A549 (cell line): Measurements from ENCODE around the gene PTPN4. TPM values are rescaled to one million over a fixed set of nuclear protein-coding genes. Genes with fewer than 3 reads are reported as not detected.

ENCODE experiments used
- ATAC-seq, 2 experiments: fragments of 200-7000 bp in 1 of 2; fragments of >200 bp in 1 of 2; cut with Nextera tagmentation in 1 of 2; cut with Tn5 transposase in 1 of 2; 3 replicates each; pipeline versions ENCODE4 v1.8.0 to v1.9.1; 2018 to 2020; ENCODE audit warnings: mild to moderate bottlenecking in 1 of 2, moderate library complexity in 1 of 2
- CTCF ChIA-PET: fragments of 300-600 bp; sonication (Branson Sonifier 250); formaldehyde crosslinking; extraction: SDS; loops from one replicate; lab custom pipeline; 2021; ENCODE audit warnings: antibody characterized with exemption, inconsistent platforms; lab: Yijun Ruan, JAX
- POLR2A ChIA-PET: fragments of 350-600 bp; formaldehyde crosslinking; extraction: SDS; loops from one replicate; lab custom pipeline; 2021; ENCODE audit warnings: antibody characterized with exemption, inconsistent platforms; lab: Yijun Ruan, JAX
- DNase-seq, 2 experiments: peaks; one replicate each; pipeline versions ENCODE4 v3.0.0 to v3.0.0-alpha.2; 2011 to 2016; ENCODE audit warnings: low read depth in 1 of 2, low spot score in 1 of 2
- FAIRE-seq: peaks from 2 replicates; lab custom pipeline; 2011; peaks lifted over from hg19 to GRCh38; lab: Jason Lieb, UNC
- H3K27ac ChIP-seq, 2 experiments: fragments of >200 bp; sonication (Bioruptor Twin); formaldehyde crosslinking; 3 replicates each; pipeline ENCODE4 v1.5.1; 2016 to 2017
- H3K4me1 ChIP-seq: fragments of >200 bp; sonication (Bioruptor Twin); formaldehyde crosslinking; 3 replicates; pipeline ENCODE4 v1.6.1; 2016
- H3K4me2 ChIP-seq: fragments of >200 bp; sonication (Bioruptor Twin); formaldehyde crosslinking; 3 replicates; pipeline ENCODE4 v1.6.1; 2016
- H3K4me3 ChIP-seq: fragments of >200 bp; sonication (Bioruptor Twin); formaldehyde crosslinking; 3 replicates; pipeline ENCODE4 v1.5.1; 2016
- H3K9me3 ChIP-seq: fragments of >200 bp; sonication (Bioruptor Twin); formaldehyde crosslinking; 3 replicates; pipeline ENCODE4 v1.6.1; 2016
- CHD4 ChIP-seq: fragments of 200-600 bp; sonication (generic); IDR thresholded peaks from 2 replicates; pipeline ENCODE4 v1.6.1; 2016; ENCODE audit warnings: antibody characterized with exemption, mild to moderate bottlenecking, borderline replicate concordance
- CTCF ChIP-seq: fragments of >200 bp; sonication (Bioruptor Twin); formaldehyde crosslinking; IDR thresholded peaks from 3 replicates; pipeline ENCODE4 v1.5.1; 2016
- E2F6 ChIP-seq: IDR thresholded peaks from 2 replicates; pipeline ENCODE4 v1.6.1; 2012; ENCODE audit warnings: low read depth, borderline replicate concordance
- EHF ChIP-seq: fragments of 250-450 bp; sonication (Bioruptor Pico); IDR thresholded peaks from 2 replicates; pipeline ENCODE4 v1.5.0; 2020; ENCODE audit warnings: mild to moderate bottlenecking
- EP300 ChIP-seq, 2 experiments: fragments of >200 bp; sonication (Bioruptor Twin); formaldehyde crosslinking; IDR thresholded peaks; 2 replicates in 1 of 2; 3 replicates in 1 of 2; pipeline ENCODE4 v1.6.1; 2016 to 2017
- FOSL2 ChIP-seq, 2 experiments: fragments of 450-650 bp in 1 of 2; fragments of >200 bp in 1 of 2; sonication (Bioruptor Twin) in 1 of 2; formaldehyde crosslinking; IDR thresholded peaks; 2 replicates each; pipeline versions ENCODE4 v1.5.0 to v1.6.1; 2016 to 2020; ENCODE audit warnings: mild to moderate bottlenecking in 1 of 2, moderate library complexity in 1 of 2
- FOXS1 ChIP-seq: fragments of 250-450 bp; sonication (Bioruptor Pico); IDR thresholded peaks from 2 replicates; pipeline ENCODE4 v1.5.0; 2020; ENCODE audit warnings: mild to moderate bottlenecking, moderate library complexity
- KDM5A ChIP-seq: fragments of 200-600 bp; sonication (generic); IDR thresholded peaks from 2 replicates; pipeline ENCODE4 v1.6.1; 2016; ENCODE audit warnings: antibody characterized with exemption, mild to moderate bottlenecking
- NPAS2 ChIP-seq: fragments of 250-450 bp; sonication (Bioruptor Pico); IDR thresholded peaks from 2 replicates; pipeline ENCODE4 v1.8.0; 2022; ENCODE audit warnings: mild to moderate bottlenecking, moderate library complexity, borderline replicate concordance
- NR3C1 ChIP-seq: fragments of >200 bp; sonication (Bioruptor Twin); formaldehyde crosslinking; IDR thresholded peaks from 3 replicates; pipeline ENCODE4 v1.6.1; 2017
- PBX3 ChIP-seq: IDR thresholded peaks from 2 replicates; pipeline ENCODE4 v1.6.1; 2012
- RNF2 ChIP-seq: fragments of 200-600 bp; sonication (generic); IDR thresholded peaks from 2 replicates; pipeline ENCODE4 v1.6.1; 2016; ENCODE audit warnings: low read depth, mild to moderate bottlenecking, antibody characterized with exemption, moderate library complexity, borderline replicate concordance
- SMC3 ChIP-seq: fragments of >200 bp; sonication (Bioruptor Twin); formaldehyde crosslinking; IDR thresholded peaks from 3 replicates; pipeline ENCODE4 v1.6.1; 2018; ENCODE audit warnings: inconsistent platforms
- SREBF2 ChIP-seq: fragments of 450-650 bp; IDR thresholded peaks from 2 replicates; pipeline ENCODE4 v1.6.1; 2014; ENCODE audit warnings: mild to moderate bottlenecking, moderate library complexity
- TFCP2L1 ChIP-seq: fragments of 250-450 bp; sonication (Bioruptor Pico); IDR thresholded peaks from 2 replicates; pipeline ENCODE4 v1.5.0; 2021; ENCODE audit warnings: mild to moderate bottlenecking
- TP53 ChIP-seq: fragments of 250-450 bp; sonication (Bioruptor Pico); IDR thresholded peaks from 2 replicates; pipeline ENCODE4 v1.5.0; 2021; ENCODE audit warnings: mild to moderate bottlenecking, moderate library complexity
- ZSCAN20 ChIP-seq: fragments of 250-450 bp; sonication (Bioruptor Pico); IDR thresholded peaks from 2 replicates; pipeline ENCODE4 v1.8.0; 2022; ENCODE audit warnings: mild to moderate bottlenecking, moderate library complexity
- WGBS: methylation state at CpG from one replicate; pipeline ENCODE4 v1.1.6; 2017; ENCODE audit errors: missing lambda C conversion rate; 5-methylcytosine and 5-hydroxymethylcytosine counted together
- polyA plus RNA-seq, 4 experiments: library from polyadenylated mRNA; depleted of rRNA in 3 of 4; stranded (reverse); fragments of >200 nt; fragmentation: RNase III in 1 of 4; extraction: RNeasy Plus Mini Kit Qiagen cat#74134 plus additional on column Dnase treatment in 1 of 4; gene quantifications; 2 replicates in 3 of 4; 3 replicates in 1 of 4; pipeline ENCODE4 v1.2.3, GENCODE V29; 2011 to 2017
- TF ChIP-seq, protein P1 (sequence below): fragments of 250-450 bp; sonication (Bioruptor Pico); IDR thresholded peaks from 2 replicates; pipeline ENCODE4 v1.5.0; 2020; ENCODE audit warnings: low read depth, mild to moderate bottlenecking, moderate library complexity
- TF ChIP-seq, protein P2 (sequence below): fragments of 200-600 bp; sonication (generic); IDR thresholded peaks from 2 replicates; pipeline ENCODE4 v1.6.1; 2016; ENCODE audit warnings: antibody characterized with exemption, mild to moderate bottlenecking, moderate library complexity
- TF ChIP-seq, protein P3 (sequence below): fragments of 150-350 bp; IDR thresholded peaks from 2 replicates; pipeline ENCODE4 v1.6.1; 2014; ENCODE audit warnings: low read depth, mild to moderate bottlenecking, low read length

The PTPN4 gene
- polyA plus RNA-seq, 2 of the 4 experiments (the other 2 are of a cell fraction), result 14.5 to 36.6 TPM

- Histone ChIP-seq H3K27ac (no peak overlapping the region), H3K4me3 (no peak overlapping the region), H3K4me1 (no peaks in the 10 kb centered on the region), H3K9me3 (no peaks in the 10 kb centered on the region), H3K4me2 (no peak overlapping the region)
- CTCF ChIA-PET, result no interaction called here
- DNase-seq (no peak), FAIRE-seq (no peak), ATAC-seq (no peak)
- POLR2A ChIA-PET, result no interaction called here
- TF ChIP-seq SREBF2 (no peak), FOXS1 (CRISPR knock-in tag) (no peak), FOSL2 (IDR thresholded peaks at IDR 0.05) (no peak), FOSL2 (CRISPR knock-in tag; IDR thresholded peaks at IDR 0.05) (no peak), TFCP2L1 (CRISPR knock-in tag) (no peak), NR3C1 (no peak), CTCF (no peak), KDM5A (no peak), CHD4 (no peak), EHF (CRISPR knock-in tag) (no peak), SMC3 (no peak), EP300 (IDR thresholded peaks at IDR 0.05) (no peak), NPAS2 (CRISPR knock-in tag) (no peak), RNF2 (no peak), TP53 (CRISPR knock-in tag) (no peak), PBX3 (no peak), ZSCAN20 (CRISPR knock-in tag) (no peak), E2F6 (no peak)
- TF ChIP-seq, protein P1, sequence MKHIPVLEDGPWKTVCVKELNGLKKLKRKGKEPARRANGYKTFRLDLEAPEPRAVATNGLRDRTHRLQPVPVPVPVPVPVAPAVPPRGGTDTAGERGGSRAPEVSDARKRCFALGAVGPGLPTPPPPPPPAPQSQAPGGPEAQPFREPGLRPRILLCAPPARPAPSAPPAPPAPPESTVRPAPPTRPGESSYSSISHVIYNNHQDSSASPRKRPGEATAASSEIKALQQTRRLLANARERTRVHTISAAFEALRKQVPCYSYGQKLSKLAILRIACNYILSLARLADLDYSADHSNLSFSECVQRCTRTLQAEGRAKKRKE, result no peak
- TF ChIP-seq, protein P2, sequence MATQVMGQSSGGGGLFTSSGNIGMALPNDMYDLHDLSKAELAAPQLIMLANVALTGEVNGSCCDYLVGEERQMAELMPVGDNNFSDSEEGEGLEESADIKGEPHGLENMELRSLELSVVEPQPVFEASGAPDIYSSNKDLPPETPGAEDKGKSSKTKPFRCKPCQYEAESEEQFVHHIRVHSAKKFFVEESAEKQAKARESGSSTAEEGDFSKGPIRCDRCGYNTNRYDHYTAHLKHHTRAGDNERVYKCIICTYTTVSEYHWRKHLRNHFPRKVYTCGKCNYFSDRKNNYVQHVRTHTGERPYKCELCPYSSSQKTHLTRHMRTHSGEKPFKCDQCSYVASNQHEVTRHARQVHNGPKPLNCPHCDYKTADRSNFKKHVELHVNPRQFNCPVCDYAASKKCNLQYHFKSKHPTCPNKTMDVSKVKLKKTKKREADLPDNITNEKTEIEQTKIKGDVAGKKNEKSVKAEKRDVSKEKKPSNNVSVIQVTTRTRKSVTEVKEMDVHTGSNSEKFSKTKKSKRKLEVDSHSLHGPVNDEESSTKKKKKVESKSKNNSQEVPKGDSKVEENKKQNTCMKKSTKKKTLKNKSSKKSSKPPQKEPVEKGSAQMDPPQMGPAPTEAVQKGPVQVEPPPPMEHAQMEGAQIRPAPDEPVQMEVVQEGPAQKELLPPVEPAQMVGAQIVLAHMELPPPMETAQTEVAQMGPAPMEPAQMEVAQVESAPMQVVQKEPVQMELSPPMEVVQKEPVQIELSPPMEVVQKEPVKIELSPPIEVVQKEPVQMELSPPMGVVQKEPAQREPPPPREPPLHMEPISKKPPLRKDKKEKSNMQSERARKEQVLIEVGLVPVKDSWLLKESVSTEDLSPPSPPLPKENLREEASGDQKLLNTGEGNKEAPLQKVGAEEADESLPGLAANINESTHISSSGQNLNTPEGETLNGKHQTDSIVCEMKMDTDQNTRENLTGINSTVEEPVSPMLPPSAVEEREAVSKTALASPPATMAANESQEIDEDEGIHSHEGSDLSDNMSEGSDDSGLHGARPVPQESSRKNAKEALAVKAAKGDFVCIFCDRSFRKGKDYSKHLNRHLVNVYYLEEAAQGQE, result no peak
- TF ChIP-seq, protein P3, sequence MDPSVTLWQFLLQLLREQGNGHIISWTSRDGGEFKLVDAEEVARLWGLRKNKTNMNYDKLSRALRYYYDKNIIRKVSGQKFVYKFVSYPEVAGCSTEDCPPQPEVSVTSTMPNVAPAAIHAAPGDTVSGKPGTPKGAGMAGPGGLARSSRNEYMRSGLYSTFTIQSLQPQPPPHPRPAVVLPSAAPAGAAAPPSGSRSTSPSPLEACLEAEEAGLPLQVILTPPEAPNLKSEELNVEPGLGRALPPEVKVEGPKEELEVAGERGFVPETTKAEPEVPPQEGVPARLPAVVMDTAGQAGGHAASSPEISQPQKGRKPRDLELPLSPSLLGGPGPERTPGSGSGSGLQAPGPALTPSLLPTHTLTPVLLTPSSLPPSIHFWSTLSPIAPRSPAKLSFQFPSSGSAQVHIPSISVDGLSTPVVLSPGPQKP, result no peak
- WGBS, result 87% methylated on average over 1 of the region's 1 CpG
Observed at GRCh38 chr2:119941388-119941787, 181.7 kb downstream of the PTPN4 start.
